ENCODE data around the gene NOD2.

GRCh38 chr16:50651835-50652438 lies 41.5 kb upstream of the NOD2 start:
- no peak for TF ChIP-seq EZH2 (IDR thresholded peaks at IDR 0.05; ENCODE audit: low read length, missing control alignments)
- TF ChIP-seq CTCF (conservative IDR thresholded peaks at IDR 0.05 in 1 of 2, IDR thresholded peaks at IDR 0.05 in 1 of 2; ENCODE audit: low read depth in 1 of 2, low read length in 2 of 2), result no peak
